ENCODE measurements around the gene PLEKHO2. TPM values are rescaled to one million over a fixed set of nuclear protein-coding genes. Genes with fewer than 3 reads are reported as not detected.
A peak's percentile ranks its signal among the peaks of the same experiment; 100 is the strongest.

The PLEKHO2 gene
- polyA plus RNA-seq, 1 of the 3 experiments (the other 2 are of a cell fraction) = 7.8 TPM

GRCh38 chr15:64851503-64851840, 9.8 kb downstream of the PLEKHO2 start:
- POLR2A ChIA-PET = interaction anchor here (0.6 kb wide), 1 partner anchor 16 kb away, joined by 3 read pairs; no protein-coding TSS in a partner anchor
- peaks cover 7% of the 10 kb centered on the region for H3F3A ChIP-seq (replicated peaks; ENCODE audit: insufficient read depth)
- H3K27me3 ChIP-seq (ENCODE audit: insufficient read depth) = no peaks in the 10 kb centered on the region
- no peak overlapping the region for H3K4me3 ChIP-seq (ENCODE audit: low read depth in 2 of 2, low read length in 1 of 2)
- H4K20me1 ChIP-seq (ENCODE audit: insufficient read depth) = no peaks in the 10 kb centered on the region
- H3K9me2 ChIP-seq = no peaks in the 10 kb centered on the region
- H3K4me2 ChIP-seq = 0 out of 2 replicates have a peak overlapping the region, but pooled peaks have one; percentile 4
- CTCF ChIA-PET = interaction anchor here (0.9 to 1.4 kb wide), 2 partner anchors 10 kb away, joined by 3 to 4 read pairs; no protein-coding TSS in a partner anchor
- no peak for TF ChIP-seq REST (IDR thresholded peaks at IDR 0.05; ENCODE audit: low read depth, low read length)
- TF ChIP-seq MXI1 (IDR thresholded peaks at IDR 0.05; ENCODE audit: low read depth, low read length) = no peak
- TF ChIP-seq GATA2 (CRISPR knock-in tag; IDR thresholded peaks at IDR 0.05) = no peak
- peak; percentile 21; the same call in 1 of the 2 replicates for TF ChIP-seq POLR2AphosphoS5 (IDR thresholded peaks at IDR 0.05; ENCODE audit: low read depth, low read length)
- no peak for TF ChIP-seq TAF1 (IDR thresholded peaks at IDR 0.05; ENCODE audit: borderline replicate concordance, low read depth, low read length)
- peak; percentile 78; the same call in 1 of the 2 replicates for TF ChIP-seq FOSL2 (IDR thresholded peaks at IDR 0.05; ENCODE audit: borderline replicate concordance, low read depth)
- 0 out of 2 replicates have a peak, but pooled peaks have one; percentile 33 for TF ChIP-seq TEAD4 (IDR thresholded peaks at IDR 0.05; ENCODE audit: borderline replicate concordance, insufficient read depth)
- TF ChIP-seq MAX (IDR thresholded peaks at IDR 0.05; ENCODE audit: low read depth) = 0 out of 2 replicates have a peak, but pooled peaks have one; percentile 25
- TF ChIP-seq RAD21 (IDR thresholded peaks at IDR 0.05; ENCODE audit: low read length) = no peak
- TF ChIP-seq EZH2phosphoT487 (IDR thresholded peaks at IDR 0.05; ENCODE audit: borderline replicate concordance, low read depth) = no peak
- TF ChIP-seq IRF3 (IDR thresholded peaks at IDR 0.05; ENCODE audit: low read depth, low read length) = no peak
- TF ChIP-seq CHD2 (IDR thresholded peaks at IDR 0.05; ENCODE audit: low read length, partially characterized antibody) = no peak
- peak; percentile 40 for TF ChIP-seq PBX3 (IDR thresholded peaks at IDR 0.05)
- TF ChIP-seq TCF12 (IDR thresholded peaks at IDR 0.05) = peak; percentile 53; the same call in 1 of the 2 replicates
- no peak; the same call in 1 of the 2 replicates for TF ChIP-seq SIN3A (IDR thresholded peaks at IDR 0.05; ENCODE audit: borderline replicate concordance, low read depth, low read length)
- no peak for TF ChIP-seq RXRA (IDR thresholded peaks at IDR 0.05; ENCODE audit: borderline replicate concordance, low read depth)
- peak overlapping the region; percentile 47 to 53; a peak in 3 of 4 replicates for H3K27ac ChIP-seq (ENCODE audit: low read depth in 2 of 2, low read length in 1 of 2)
- no peaks in the 10 kb centered on the region for H3K9me3 ChIP-seq
- H3K79me2 ChIP-seq (ENCODE audit: insufficient read depth) = peaks cover 39% of the 10 kb centered on the region
- H3K9ac ChIP-seq = no peak overlapping the region
- WGBS (ENCODE audit: low lambda C conversion rate) = 59% methylated on average over 6 of the region's 6 CpGs
- no peak for DNase-seq
- H3K36me3 ChIP-seq (replicated peaks in 1 of 2; ENCODE audit: control insufficient read depth in 1 of 2, insufficient read depth in 2 of 2, low read length in 1 of 2) = peaks cover 0 to 5% of the 10 kb centered on the region in 2 experiments
- no peak overlapping the region for H2AFZ ChIP-seq (ENCODE audit: low read depth)
- H3K4me1 ChIP-seq (ENCODE audit: control insufficient read depth in 1 of 2, insufficient read depth in 2 of 2, low read depth in 1 of 2, low read length in 1 of 2) = peaks cover 23 to 25% of the 10 kb centered on the region in 2 experiments; a peak in 2 of 4 replicates
